Ammon's horn (tissue), 1 donor: ENCODE results near the gene CYP26B1.
A peak's percentile ranks its signal among the peaks of the same experiment; 100 is the strongest.

Experiments
- DNase-seq: peaks from one replicate; pipeline ENCODE4 v3.0.0-alpha.2; 2016; ENCODE audit warnings: low spot score

CYP26B1 gene

DNA sequence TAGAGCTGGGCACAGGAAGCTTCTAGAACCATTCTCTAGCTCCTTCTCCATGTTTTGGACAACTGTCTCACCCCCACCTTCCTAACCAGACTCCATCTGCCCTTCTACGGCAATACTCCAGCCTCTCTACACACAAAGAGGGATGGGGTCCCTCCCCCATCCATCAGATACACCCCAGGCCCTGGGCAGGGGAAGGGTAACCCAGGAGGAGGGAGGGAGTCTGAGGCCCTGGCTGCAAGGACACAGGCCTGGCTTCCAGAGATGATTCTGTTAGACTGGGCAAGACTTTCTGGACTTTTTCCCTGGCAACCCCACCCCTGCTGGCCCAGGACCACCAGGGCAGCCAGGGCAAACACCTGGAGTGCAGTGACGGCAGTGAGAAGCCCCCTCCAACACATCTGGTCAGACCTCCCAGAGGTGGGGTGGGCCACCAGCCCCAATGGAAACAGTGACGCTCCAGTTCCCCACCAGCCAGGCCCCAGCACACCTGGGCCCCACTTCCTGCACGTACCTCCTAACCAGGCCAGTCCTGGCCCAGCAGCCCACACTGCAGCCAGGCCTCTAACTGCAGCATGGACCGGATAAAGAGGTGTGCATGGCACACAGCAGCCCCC, 6.5 kb downstream of the CYP26B1 start:
- DNase-seq: no peak

DNA sequence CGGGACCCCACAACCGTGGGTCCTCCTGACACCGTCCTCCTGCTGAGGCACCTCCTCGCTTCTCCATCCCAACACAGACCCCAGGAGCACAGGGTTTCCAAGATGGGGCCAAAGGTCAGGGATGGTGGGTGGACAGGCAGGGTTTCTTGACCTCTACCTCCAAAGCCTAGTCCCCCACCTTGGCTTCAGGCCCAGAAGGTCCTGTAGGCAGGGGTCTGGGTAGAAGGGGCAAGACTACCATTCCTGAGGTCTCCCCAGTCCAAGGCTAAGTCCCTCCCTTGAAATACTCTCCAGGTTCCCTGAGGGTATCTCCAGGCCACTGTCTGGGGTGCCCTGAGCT, 7.1 kb downstream of the CYP26B1 start:
- DNase-seq: no peak

- no peak for DNase-seq
Observed at GRCh38 chr2:72139874-72140620, 7.6 kb downstream of the CYP26B1 start.

- DNase-seq: no peak
Observed at GRCh38 chr2:72139471-72139873, 8.2 kb downstream of the CYP26B1 start.

DNA sequence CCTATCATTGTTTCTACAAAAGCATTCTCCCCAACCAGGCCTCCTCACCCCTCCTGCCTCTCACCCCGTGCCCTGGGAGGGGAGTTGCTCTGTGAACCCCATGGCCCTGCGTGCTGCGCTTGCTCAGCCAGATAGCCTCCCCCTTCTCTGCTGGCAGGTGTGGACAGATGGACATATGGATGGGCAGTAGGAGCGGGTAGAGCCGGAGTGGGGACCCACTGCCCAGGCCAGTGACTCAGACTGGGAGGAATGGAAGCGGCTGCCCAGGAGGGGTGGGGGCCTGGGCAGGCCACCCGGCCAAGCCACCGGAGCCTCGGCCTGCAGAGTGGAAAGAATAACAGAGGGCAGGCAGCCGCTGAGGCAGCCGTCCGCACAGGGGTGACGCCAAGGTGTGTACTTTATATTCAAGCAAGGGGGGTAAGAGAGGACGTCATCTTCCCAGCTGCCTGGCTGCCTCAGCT, 8.7 kb downstream of the CYP26B1 start:
- DNase-seq: no peak

- DNase-seq: no peak
Observed at GRCh38 chr2:72138011-72138881, 9.4 kb downstream of the CYP26B1 start.

- peak; percentile 64 for DNase-seq
Observed at GRCh38 chr2:72137498-72138010, 10.1 kb downstream of the CYP26B1 start.

GRCh38 chr2:72136933-72137497, 10.6 kb downstream of the CYP26B1 start:
- DNase-seq: no peak

- peak; percentile 57 for DNase-seq
Observed at GRCh38 chr2:72136331-72136730, 11.3 kb downstream of the CYP26B1 start.

- DNase-seq: no peak
Observed at GRCh38 chr2:72135921-72136320, 11.7 kb downstream of the CYP26B1 start.

DNA sequence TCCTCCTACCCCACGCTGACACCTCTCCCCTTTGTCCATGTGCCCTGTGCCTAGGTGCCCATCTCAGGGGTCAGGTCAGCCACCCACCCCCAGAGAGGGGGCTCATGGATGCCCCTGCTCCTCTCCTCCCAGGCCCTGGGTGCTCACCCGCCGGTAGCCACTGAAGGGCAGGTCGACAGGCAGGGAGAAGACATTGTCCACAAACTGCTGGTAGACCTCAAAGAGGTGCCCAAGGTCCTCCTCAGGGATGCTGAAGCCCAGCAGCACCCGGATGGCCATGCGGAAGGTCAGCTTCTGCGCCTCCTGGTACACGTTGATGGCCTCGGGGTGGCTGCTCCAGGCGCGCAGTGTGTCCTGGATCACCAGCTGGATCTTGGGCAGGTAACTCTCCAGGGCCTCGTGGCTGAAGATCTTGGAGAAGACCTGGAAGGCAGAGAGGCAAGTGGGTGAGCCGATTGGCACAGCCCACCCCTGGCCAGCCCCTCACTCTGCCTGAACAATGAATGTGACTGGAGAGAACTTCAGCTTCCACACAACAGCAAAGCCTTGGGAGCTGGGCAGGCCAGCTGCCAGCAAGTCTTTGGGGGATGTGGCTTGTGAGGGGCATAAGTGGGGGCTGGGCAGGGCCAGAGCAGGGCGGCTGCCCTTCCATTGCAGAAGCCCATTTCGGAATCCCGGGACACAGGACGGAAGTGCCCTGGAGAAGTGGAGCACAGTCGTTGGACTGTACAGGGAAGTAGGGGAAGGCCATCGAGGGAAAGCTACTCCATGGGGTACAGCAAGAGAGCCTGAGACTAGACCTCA, 12.5 kb downstream of the CYP26B1 start:
- no peak for DNase-seq

- DNase-seq: no peak
Observed at GRCh38 chr2:72134408-72134996, 13.2 kb downstream of the CYP26B1 start.

DNA sequence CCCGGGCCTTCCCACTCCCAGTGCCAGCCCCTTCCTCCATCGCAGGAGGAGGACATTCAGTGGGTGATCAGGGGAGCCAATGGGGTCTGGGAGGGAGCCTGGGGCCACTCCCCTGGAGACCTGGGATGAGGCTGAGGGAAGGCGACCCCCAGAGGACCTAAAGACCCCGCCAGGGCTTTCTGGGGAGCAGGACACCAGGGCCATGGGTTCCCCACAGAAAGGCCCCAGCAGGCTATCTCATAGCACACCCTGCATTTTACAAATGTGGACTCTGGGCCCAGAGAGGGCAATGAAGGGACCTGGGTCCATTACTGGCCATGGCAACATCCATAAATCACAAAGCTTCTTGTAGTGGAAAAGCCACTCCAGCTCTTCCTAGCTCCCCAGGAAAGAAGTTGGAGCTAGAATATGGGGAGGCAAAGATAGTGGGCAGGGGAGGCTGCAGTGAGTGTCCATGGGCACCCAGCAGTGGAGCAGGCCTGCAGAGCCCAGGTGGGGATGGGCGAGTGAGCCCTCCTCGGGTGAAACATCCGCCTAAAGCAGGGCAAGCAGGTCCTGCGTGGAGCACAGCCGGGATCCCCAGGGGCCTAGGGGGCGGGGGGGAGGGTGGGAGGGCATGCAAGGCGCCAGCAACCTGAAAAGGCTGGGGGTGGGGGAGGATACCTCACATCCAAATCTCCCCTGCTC, 13.8 kb downstream of the CYP26B1 start:
- DNase-seq: no peak

GRCh38 chr2:72132981-72133720, 14.5 kb downstream of the CYP26B1 start:
- no peak for DNase-seq

DNA sequence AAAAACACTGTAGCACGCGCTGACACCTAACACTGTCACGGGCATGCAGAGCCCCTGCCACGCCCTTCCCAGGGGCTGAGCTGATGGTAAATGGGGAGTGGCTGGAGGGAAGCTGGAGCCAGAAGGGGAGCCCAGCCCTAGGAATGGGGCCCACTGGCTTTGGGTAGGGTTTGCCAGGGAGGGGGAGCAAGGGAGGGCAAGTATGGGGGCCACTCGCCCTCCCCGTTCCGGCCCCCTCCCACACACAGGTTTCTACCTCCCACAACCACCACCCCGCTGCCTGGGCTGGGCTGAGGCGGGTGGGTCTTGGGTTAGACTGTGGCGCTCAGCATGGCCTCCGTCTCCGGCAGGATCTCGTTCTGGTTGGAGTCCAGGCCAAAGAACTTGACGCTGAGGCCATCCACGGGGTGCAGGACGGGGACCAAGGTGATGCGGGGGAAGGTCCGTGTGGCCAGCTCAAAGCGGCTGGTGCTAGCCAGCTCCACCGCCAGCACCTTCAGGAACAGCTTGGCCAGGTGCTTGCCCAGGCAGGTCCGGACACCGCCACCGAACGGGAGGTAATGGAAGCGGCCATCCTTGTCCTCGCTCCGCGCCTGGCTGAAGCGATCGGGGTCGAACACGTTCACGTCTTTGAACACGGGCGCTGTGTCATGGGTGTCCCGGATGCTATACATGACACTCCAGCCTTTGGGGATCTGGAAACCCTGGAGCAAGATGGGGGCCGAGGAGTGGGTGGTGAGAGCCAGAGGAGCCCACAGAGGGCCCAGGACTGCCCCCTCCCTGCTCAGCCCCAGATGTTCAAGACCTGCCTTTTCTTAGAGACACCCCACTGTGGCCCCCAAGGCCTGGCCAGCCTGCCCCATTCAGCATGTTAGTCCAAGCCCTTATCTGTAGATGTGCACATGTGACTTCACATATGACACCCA, 15.5 kb downstream of the CYP26B1 start:
- DNase-seq: no peak

GRCh38 chr2:72131371-72131891, 16.2 kb downstream of the CYP26B1 start:
- DNase-seq: no peak

DNA sequence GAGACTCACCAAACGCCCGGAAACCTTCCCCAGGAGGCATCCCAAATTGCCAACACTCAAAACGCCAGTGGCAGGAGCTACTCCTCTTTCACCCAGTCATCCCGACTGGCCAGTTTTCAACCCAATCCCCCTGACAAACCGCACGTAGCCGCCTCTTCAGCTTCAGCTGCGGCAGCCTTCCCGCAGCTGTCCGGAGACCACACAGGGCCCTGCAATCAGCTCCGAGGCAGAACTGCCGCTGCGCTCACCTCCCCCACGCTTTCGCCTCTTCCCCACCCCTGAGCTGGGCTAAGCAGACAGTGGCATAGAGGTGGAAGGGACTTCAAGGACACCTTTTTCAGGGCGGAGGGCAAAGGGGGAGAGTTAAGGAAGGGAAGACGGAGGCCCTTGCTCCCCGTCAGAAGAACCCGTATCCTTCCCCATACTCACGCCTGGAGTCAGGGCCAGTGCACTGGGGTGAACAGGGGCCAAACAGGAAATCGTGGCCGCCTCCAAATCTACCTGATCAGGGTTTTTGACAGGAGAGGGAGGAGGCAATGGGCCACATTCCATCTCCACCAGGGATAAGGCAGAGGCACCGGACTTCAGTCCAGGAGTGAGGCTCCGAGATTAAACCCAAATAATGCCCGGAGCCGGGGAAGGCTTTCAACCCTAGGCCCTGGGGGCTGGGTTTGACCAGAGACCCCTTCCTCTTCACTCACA, 16.9 kb downstream of the CYP26B1 start:
- DNase-seq: no peak
